Kidney epithelial cell (primary cell): ENCODE data around the gene STK32B. TPM values are rescaled to one million over a fixed set of nuclear protein-coding genes. Genes with fewer than 3 reads are reported as not detected.

Experiments used
- DNase-seq: peaks from one replicate; pipeline ENCODE4 v3.0.0-alpha.2; 2010; ENCODE audit warnings: low read depth
- H3K27me3 ChIP-seq: 2 replicates; pipeline ENCODE4 v1.6.0; 2011; ENCODE audit warnings: low read length; ENCODE audit not compliant: control insufficient read depth, insufficient read depth
- H3K36me3 ChIP-seq: 2 replicates; pipeline ENCODE4 v1.5.1; 2011; ENCODE audit warnings: low read length; ENCODE audit not compliant: control insufficient read depth, insufficient read depth
- H3K4me3 ChIP-seq: 2 replicates; pipeline ENCODE4 v1.5.1; 2011; ENCODE audit warnings: low read depth, mild to moderate bottlenecking, control low read depth, low read length
- total RNA-seq: library from RNA; depleted of rRNA; stranded (reverse); fragments of >200 nt; gene quantifications from 2 replicates; pipeline ENCODE4 v1.2.3, GENCODE V29; 2015
- TF ChIP-seq, protein P1 (sequence below): IDR thresholded peaks from 2 replicates; pipeline ENCODE4 v1.5.1; 2011; ENCODE audit warnings: mild to moderate bottlenecking, moderate library complexity, low read length, control low read depth, inconsistent platforms; ENCODE audit not compliant: insufficient read depth, poor library complexity, severe bottlenecking

The STK32B gene
- total RNA-seq, 1 donor from 2014 or later, result 3.6 TPM

DNA sequence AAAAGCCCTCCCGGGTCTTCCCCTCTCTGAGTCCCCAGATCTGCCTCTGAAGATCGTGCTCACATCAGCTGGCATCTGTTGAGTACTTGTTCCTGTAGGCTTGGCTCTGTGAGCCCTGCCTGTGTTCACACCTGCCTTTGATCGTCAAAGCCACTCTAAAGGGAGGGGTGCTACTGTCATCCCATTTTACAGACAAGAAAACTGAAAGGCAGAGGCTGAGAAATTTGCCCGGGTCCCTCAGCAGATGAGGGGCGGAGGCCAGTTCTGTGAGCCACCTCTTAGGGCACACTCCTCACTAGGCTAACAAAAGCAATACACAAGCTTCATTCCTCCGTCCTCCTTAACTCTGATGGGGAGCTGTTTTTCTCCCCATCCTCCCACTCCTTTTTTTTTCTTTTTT, 32.7 kb upstream of the STK32B start:
- TF ChIP-seq, protein P1, sequence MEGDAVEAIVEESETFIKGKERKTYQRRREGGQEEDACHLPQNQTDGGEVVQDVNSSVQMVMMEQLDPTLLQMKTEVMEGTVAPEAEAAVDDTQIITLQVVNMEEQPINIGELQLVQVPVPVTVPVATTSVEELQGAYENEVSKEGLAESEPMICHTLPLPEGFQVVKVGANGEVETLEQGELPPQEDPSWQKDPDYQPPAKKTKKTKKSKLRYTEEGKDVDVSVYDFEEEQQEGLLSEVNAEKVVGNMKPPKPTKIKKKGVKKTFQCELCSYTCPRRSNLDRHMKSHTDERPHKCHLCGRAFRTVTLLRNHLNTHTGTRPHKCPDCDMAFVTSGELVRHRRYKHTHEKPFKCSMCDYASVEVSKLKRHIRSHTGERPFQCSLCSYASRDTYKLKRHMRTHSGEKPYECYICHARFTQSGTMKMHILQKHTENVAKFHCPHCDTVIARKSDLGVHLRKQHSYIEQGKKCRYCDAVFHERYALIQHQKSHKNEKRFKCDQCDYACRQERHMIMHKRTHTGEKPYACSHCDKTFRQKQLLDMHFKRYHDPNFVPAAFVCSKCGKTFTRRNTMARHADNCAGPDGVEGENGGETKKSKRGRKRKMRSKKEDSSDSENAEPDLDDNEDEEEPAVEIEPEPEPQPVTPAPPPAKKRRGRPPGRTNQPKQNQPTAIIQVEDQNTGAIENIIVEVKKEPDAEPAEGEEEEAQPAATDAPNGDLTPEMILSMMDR, result no peak
- H3K4me3 ChIP-seq, result no peak overlapping the region
- no peak for DNase-seq
- no peaks in the 10 kb centered on the region for H3K27me3 ChIP-seq
- H3K36me3 ChIP-seq, result no peaks in the 10 kb centered on the region

DNA sequence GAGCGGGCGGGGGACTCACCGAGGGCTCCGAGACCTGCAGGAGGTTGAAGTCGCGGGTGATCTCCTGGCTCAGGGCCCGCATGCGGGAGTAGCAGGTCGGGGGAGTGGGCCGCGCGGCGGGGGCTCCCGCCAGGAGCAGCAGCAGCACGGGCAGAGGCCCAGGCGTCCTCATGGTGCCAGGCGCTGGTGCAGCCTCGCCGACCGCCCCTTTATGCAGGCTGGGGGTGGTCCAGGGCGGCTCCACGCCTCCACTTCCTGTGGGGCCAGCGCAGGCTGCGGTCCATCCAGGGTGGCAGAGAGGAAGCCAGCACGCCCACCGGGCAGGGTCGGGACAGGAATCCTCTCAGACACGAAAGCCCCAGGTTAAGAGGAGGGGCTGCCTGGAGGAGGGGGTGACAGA, 32.0 kb upstream of the STK32B start, which contains the start of gene CYTL1:
CYTL1 (minus strand) TSS at position 185 of the 400 bp plus-strand sequence; CDS start at position 172, 13 bp downstream.
- TF ChIP-seq, protein P1, result no peak
- Histone ChIP-seq H3K4me3 (peak within 1 kb of the TSS; percentile 42), H3K36me3 (no peaks in the 10 kb centered on the region), H3K27me3 (no peaks in the 10 kb centered on the region)
- no peak for DNase-seq

DNA sequence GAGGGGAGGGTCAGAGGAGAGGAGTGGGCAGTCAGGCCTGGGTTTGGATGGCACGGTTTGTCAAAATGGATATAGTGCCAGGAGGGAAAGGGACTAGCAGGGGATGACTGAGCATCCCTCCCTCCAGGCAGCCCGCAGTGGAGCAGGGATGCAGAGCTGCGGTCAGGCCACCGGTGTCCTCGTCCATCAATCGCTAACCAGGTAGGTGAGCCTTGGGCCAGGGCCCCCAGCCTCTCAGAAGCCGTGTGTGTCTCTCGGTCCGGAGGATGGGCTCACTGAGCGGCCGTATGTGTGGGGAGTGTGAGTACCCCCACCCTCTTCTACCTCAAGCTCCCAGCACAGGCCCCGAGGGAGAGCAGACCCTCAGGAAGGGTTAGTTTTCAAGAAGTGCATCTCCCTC, 31.5 kb upstream of the STK32B start:
- TF ChIP-seq, protein P1, result no peak

DNA sequence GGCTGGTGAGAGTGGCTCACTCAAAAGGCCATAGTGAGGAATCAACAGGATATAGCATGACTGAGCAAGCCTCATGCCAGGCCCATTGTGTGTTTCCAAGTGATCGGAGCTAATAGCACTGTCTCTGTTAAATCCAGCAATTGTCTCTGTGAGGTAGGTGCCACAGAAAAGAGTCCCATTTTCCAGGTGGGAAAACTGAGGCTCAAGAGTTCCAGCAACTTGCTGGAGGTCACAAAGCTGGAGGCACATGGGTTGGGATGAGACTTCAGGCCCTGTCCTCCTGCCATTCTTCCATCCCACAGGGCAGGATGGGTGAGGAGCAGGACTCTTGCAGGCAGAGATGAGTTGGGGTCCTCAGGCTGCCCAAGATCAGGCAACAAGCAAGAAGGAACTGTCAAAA, 30.9 kb upstream of the STK32B start:
- Histone ChIP-seq H3K4me3 (no peak overlapping the region), H3K27me3 (no peaks in the 10 kb centered on the region), H3K36me3 (no peaks in the 10 kb centered on the region)
- no peak for DNase-seq
- TF ChIP-seq, protein P1, result no peak

More for the DNA sequence above, 31.5 kb upstream of the STK32B start:
- Histone ChIP-seq H3K36me3 (no peaks in the 10 kb centered on the region), H3K27me3 (no peaks in the 10 kb centered on the region), H3K4me3 (no peak overlapping the region)
- DNase-seq, result no peak

DNA sequence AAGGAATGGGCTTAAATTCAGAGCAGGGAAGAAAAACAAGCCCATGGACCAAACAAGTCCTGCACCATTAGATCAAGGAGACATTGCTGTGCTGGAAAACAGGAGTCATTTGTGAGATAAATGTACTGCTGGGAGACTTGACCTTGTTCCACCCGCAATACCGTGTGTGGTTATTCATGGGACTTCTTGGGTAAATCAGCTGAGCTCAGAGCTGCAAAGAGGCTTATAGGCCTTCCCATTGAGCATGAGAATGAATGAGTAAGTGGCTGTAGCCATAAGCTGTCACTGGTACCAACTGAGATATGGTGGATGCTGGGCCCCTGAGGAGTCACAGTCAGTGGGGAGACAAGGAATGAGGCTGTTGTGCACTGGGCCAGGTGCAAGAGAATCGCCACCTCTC, 29.7 kb upstream of the STK32B start:
- TF ChIP-seq, protein P1, result no peak
- H3K27me3 ChIP-seq, result no peaks in the 10 kb centered on the region
- no peak overlapping the region for H3K4me3 ChIP-seq
- no peaks in the 10 kb centered on the region for H3K36me3 ChIP-seq
- no peak for DNase-seq

DNA sequence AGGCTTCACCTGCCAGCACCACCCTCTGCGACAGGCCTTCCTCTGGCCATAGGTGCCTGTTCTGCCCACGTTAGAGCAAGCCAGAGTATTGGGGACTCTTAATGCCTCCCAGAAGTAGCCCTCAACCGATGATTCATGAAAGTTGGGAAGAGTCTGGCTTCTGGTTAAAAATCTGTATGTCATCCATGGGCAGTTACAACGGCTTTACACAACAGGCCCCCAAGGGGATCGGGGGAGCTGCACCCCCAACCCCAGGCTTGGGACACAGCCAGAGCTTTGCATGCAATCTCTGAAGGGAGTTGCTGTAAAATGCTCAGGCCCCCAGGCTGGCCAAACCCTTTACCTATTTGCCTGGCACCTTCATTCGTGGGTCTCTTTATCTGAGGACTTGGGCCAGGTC, 26.6 kb upstream of the STK32B start:
- Histone ChIP-seq H3K27me3 (no peaks in the 10 kb centered on the region), H3K4me3 (no peak overlapping the region), H3K36me3 (no peaks in the 10 kb centered on the region)
- TF ChIP-seq, protein P1, result no peak
- DNase-seq, result no peak
